Suprapubic skin (tissue), 4 donors: Measurements from ENCODE around the gene ADGRB3. TPM values are rescaled to one million over a fixed set of nuclear protein-coding genes. Genes with fewer than 3 reads are reported as not detected.

Experiments used
- DNase-seq, 2 donors: peaks; one replicate each; pipeline ENCODE4 v3.0.0-alpha.2; 2019; ENCODE audit warnings: low spot score in 2 of 2
- H3K27ac ChIP-seq: fragments of 200-600 bp; sonication (generic); one replicate; pipeline ENCODE4 v1.5.1; 2019
- H3K27me3 ChIP-seq: fragments of 200-600 bp; sonication (generic); one replicate; pipeline ENCODE4 v1.5.1; 2019
- H3K36me3 ChIP-seq: fragments of 200-600 bp; sonication (generic); one replicate; pipeline ENCODE4 v1.5.1; 2019
- H3K4me1 ChIP-seq: fragments of 200-600 bp; sonication (generic); one replicate; pipeline ENCODE4 v1.5.1; 2019
- H3K4me3 ChIP-seq: fragments of 200-600 bp; sonication (generic); one replicate; pipeline ENCODE4 v1.5.1; 2019; ENCODE audit warnings: mild to moderate bottlenecking
- H3K9me3 ChIP-seq: fragments of 200-600 bp; sonication (generic); one replicate; pipeline ENCODE4 v1.5.1; 2019
- CTCF ChIP-seq, 2 donors: fragments of 200-600 bp in 1 of 2; fragments of 450-650 bp in 1 of 2; sonication (generic) in 1 of 2; IDR thresholded peaks; one replicate each; pipeline ENCODE4 v1.5.1; 2016 to 2019; ENCODE audit warnings: antibody characterized with exemption in 2 of 2, mild to moderate bottlenecking in 1 of 2, moderate library complexity in 1 of 2
- EP300 ChIP-seq: sonication (generic); formaldehyde crosslinking; IDR thresholded peaks from one replicate; pipeline ENCODE4 v1.6.1; 2017; ENCODE audit warnings: antibody characterized with exemption
- POLR2A ChIP-seq, 2 donors: fragments of 450-650 bp; IDR thresholded peaks; one replicate each; pipeline ENCODE4 v1.6.1; 2017; ENCODE audit warnings: antibody characterized with exemption in 2 of 2, mild to moderate bottlenecking in 2 of 2, moderate library complexity in 2 of 2
- POLR2AphosphoS5 ChIP-seq, 3 donors: sonication (generic); formaldehyde crosslinking; IDR thresholded peaks; one replicate each; pipeline ENCODE4 v1.6.1; 2017; ENCODE audit warnings: antibody characterized with exemption in 3 of 3
- WGBS: methylation state at CpG from one replicate; pipeline ENCODE4 v1.1.5; 2018; 5-methylcytosine and 5-hydroxymethylcytosine counted together
- total RNA-seq, 4 donors: library from RNA; depleted of rRNA; stranded (reverse); fragments of >200 nt; gene quantifications; one replicate each; pipeline ENCODE4 v1.1.0, GENCODE V29; 2016

The ADGRB3 gene
- total RNA-seq, 4 donors from 2014 or later, result 0.42 to 2.2 (median 1.3) TPM

DNA sequence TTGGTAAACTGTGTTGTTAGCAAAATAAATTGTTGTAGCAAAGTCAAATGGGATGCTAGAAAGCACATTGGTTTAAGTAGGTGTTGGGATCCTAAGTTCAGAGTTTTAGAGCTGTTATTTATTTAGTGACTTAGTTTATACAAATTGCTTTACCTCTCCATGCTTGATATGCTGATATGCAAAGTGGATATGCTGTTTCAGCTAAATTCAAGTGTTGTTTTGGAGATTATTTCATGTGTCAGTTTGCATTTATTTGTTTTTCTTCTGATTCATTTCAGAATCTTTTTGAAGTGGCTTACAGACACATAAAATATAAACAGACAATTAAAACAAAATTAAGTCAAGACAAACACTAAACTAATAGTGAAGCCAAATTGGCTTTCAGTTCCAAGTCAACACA, 203.5 kb downstream of the ADGRB3 start:
- no peak overlapping the region for H3K27ac ChIP-seq
- TF ChIP-seq POLR2AphosphoS5 (IDR thresholded peaks at IDR 0.05), result no peak
- no peak for TF ChIP-seq EP300
- no peak for TF ChIP-seq CTCF (IDR thresholded peaks at IDR 0.05)
- TF ChIP-seq POLR2A (IDR thresholded peaks at IDR 0.05), result no peak

DNA sequence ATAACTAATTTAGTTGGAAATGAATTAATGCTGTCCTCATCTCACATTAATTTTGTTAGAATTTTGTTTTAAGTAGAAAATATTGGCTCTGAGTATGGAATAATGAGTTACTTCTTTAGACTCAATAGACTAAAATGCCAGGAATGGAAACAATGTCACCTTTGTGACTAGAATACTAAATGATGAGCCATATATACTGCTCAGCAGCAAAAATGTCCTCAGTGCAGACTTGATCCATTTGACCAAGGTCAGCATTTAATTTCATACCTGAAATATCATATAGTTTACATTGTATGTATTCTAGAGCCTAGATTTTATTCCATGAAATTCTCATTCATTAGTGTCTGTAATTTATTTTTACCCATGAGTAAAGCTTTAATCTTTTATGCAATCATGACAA, 217.7 kb downstream of the ADGRB3 start:
- Histone ChIP-seq H3K9me3 (no peaks in the 10 kb centered on the region), H3K27ac (no peak overlapping the region), H3K4me1 (no peaks in the 10 kb centered on the region), H3K36me3 (no peaks in the 10 kb centered on the region), H3K27me3 (no peaks in the 10 kb centered on the region), H3K4me3 (no peak overlapping the region)
- no peak for DNase-seq
- no peak for TF ChIP-seq POLR2A (IDR thresholded peaks at IDR 0.05)
- no peak for TF ChIP-seq POLR2AphosphoS5 (IDR thresholded peaks at IDR 0.05)
- TF ChIP-seq EP300, result no peak
- TF ChIP-seq CTCF (IDR thresholded peaks at IDR 0.05), result no peak

More for the DNA sequence above, 203.5 kb downstream of the ADGRB3 start:
- Histone ChIP-seq H3K27me3 (no peaks in the 10 kb centered on the region), H3K9me3 (peaks cover 6% of the 10 kb centered on the region), H3K4me1 (no peaks in the 10 kb centered on the region), H3K36me3 (no peaks in the 10 kb centered on the region), H3K4me3 (no peak overlapping the region)
- no peak for DNase-seq

DNA sequence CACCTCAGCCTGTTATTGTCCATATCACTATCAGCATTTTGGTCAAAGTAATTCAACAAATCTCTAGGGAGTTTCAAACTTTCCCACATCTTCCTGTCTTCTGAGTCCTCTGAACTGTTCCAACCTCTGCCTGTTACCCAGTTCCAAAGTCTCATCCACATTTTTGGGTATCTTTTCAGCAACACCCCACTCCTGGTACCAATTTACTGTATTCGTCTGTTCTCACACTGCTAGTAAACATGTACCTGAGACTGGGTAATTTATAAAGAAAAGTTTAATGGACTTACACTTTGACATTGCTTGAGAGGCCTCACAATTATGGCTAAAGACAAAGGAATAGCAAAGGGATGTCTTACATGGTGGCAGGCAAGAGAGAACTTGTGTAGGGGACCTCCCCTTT, 224.2 kb downstream of the ADGRB3 start:
- TF ChIP-seq CTCF (IDR thresholded peaks at IDR 0.05) (no peak), POLR2AphosphoS5 (IDR thresholded peaks at IDR 0.05) (no peak), EP300 (no peak), POLR2A (IDR thresholded peaks at IDR 0.05) (no peak)
- no peaks in the 10 kb centered on the region for H3K36me3 ChIP-seq
- peaks cover 11% of the 10 kb centered on the region for H3K9me3 ChIP-seq
- no peak overlapping the region for H3K27ac ChIP-seq
- no peaks in the 10 kb centered on the region for H3K4me1 ChIP-seq
- no peak overlapping the region for H3K4me3 ChIP-seq
- WGBS, result 96% methylated on average over 1 of the region's 1 CpG
- no peaks in the 10 kb centered on the region for H3K27me3 ChIP-seq
- no peak for DNase-seq

DNA sequence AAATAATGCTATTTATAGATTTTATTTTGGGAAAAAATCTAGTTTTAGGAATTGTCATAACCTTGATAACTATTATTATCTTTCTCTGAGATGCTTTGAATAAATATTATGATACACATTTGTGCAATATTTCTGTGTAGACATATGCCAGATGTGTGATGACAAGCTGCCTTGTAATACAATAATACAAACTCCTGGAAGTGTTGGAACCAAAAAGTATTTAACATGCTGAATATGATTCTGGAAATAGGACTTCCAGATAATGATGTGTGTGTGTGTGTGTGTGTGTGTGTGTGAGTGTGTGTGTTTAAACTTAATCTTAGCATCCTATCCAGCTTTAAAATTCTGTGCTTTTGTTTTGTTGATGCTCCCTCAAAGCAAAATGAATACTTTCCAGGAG, 233.6 kb downstream of the ADGRB3 start:
- no peak for DNase-seq
- Histone ChIP-seq H3K36me3 (no peaks in the 10 kb centered on the region), H3K9me3 (peaks cover 8% of the 10 kb centered on the region), H3K4me3 (no peak overlapping the region), H3K27me3 (no peaks in the 10 kb centered on the region), H3K4me1 (no peaks in the 10 kb centered on the region), H3K27ac (no peak overlapping the region)
- TF ChIP-seq EP300 (no peak), CTCF (IDR thresholded peaks at IDR 0.05) (no peak), POLR2A (IDR thresholded peaks at IDR 0.05) (no peak), POLR2AphosphoS5 (IDR thresholded peaks at IDR 0.05) (no peak)

DNA sequence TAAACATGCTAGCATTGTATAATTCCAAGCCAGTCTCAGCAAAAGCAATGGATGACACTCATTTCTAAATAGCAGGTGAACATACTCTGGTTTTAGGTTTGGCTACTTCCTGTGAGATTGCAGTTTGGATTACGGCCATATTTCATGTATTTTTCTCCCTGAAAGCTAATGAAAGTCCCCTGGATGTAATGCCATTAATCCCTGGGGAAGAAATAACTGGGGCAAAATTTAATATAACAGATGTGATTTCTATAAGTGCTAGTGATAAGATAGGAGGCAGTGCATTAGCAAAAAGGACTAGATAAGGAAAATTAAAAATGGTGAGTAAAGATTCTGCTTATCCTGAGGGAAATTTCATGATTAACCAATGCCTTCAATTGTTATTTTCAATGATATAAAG, 238.2 kb downstream of the ADGRB3 start:
- Histone ChIP-seq H3K36me3 (no peaks in the 10 kb centered on the region), H3K27ac (no peak overlapping the region), H3K27me3 (no peaks in the 10 kb centered on the region), H3K9me3 (no peaks in the 10 kb centered on the region), H3K4me1 (no peaks in the 10 kb centered on the region), H3K4me3 (no peak overlapping the region)
- TF ChIP-seq POLR2AphosphoS5 (IDR thresholded peaks at IDR 0.05), result no peak
- TF ChIP-seq POLR2A (IDR thresholded peaks at IDR 0.05), result no peak
- no peak for TF ChIP-seq CTCF (IDR thresholded peaks at IDR 0.05)
- no peak for TF ChIP-seq EP300
- WGBS, result 81% methylated on average over 1 of the region's 1 CpG
- DNase-seq, result no peak
